Thyroid gland (tissue), 4 donors: ENCODE results near the gene CEP131.

Source experiments
- POLR2A ChIP-seq, 2 donors: fragments of 450-650 bp; IDR thresholded peaks; one replicate each; pipeline ENCODE4 v1.6.1; 2017; ENCODE audit warnings: antibody characterized with exemption in 2 of 2, mild to moderate bottlenecking in 2 of 2, moderate library complexity in 1 of 2
- TF ChIP-seq, protein P1 (sequence below), 6 experiments: fragments of 200-600 bp in 3 of 6; fragments of 450-650 bp in 3 of 6; sonication (generic) in 3 of 6; IDR thresholded peaks; one replicate each; pipeline ENCODE4 v1.5.1; 2016 to 2019; ENCODE audit warnings: antibody characterized with exemption in 6 of 6, mild to moderate bottlenecking in 2 of 6, inconsistent platforms in 1 of 6, moderate library complexity in 1 of 6

DNA sequence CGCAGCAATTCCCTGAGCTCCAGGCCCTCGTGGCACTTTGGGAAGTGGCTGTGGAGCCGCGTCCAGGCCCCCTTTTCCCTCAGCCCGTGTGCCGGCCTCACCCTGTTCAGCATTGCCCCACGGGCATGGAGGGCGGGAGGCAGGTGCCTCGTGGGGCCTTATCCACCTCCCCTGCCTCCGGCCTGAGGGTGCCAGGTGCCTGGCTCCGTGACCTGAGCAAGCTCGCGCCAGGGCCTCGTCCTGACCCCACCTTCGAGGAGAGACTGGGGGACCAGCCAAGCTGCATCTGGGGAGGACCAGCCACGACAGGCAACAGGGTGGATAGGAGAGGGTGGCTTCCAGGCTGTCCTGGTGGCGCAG is 29.7 kb downstream of the CEP131 start:
- TF ChIP-seq, protein P1, sequence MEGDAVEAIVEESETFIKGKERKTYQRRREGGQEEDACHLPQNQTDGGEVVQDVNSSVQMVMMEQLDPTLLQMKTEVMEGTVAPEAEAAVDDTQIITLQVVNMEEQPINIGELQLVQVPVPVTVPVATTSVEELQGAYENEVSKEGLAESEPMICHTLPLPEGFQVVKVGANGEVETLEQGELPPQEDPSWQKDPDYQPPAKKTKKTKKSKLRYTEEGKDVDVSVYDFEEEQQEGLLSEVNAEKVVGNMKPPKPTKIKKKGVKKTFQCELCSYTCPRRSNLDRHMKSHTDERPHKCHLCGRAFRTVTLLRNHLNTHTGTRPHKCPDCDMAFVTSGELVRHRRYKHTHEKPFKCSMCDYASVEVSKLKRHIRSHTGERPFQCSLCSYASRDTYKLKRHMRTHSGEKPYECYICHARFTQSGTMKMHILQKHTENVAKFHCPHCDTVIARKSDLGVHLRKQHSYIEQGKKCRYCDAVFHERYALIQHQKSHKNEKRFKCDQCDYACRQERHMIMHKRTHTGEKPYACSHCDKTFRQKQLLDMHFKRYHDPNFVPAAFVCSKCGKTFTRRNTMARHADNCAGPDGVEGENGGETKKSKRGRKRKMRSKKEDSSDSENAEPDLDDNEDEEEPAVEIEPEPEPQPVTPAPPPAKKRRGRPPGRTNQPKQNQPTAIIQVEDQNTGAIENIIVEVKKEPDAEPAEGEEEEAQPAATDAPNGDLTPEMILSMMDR (IDR thresholded peaks at IDR 0.05) = no peak
- no peak for TF ChIP-seq POLR2A (IDR thresholded peaks at IDR 0.05)
